Tibial nerve (tissue), 4 donors: Measurements from ENCODE around the gene MANSC1. TPM values are rescaled to one million over a fixed set of nuclear protein-coding genes. Genes with fewer than 3 reads are reported as not detected.

Source experiments
- DNase-seq, 2 donors: peaks; one replicate each; pipeline ENCODE4 v3.0.0-alpha.2; 2019; ENCODE audit warnings: low spot score in 2 of 2
- H3K27ac ChIP-seq, 4 donors: fragments of 200-600 bp; sonication (generic) in 3 of 4; one replicate each; pipeline ENCODE4 v1.5.1; 2017 to 2019; ENCODE audit warnings: mild to moderate bottlenecking in 1 of 4
- H3K27me3 ChIP-seq, 2 donors: fragments of 200-600 bp; sonication (generic) in 1 of 2; one replicate each; pipeline versions ENCODE4 v1.5.1 to v1.6.0; 2017 to 2019
- H3K36me3 ChIP-seq, 3 donors: fragments of 200-600 bp; sonication (generic); one replicate each; pipeline ENCODE4 v1.5.1; 2018 to 2019
- H3K4me1 ChIP-seq, 4 donors: fragments of 200-600 bp; sonication (generic) in 3 of 4; one replicate each; pipeline ENCODE4 v1.5.1; 2017 to 2019
- H3K4me3 ChIP-seq, 4 donors: fragments of 200-600 bp; sonication (generic) in 3 of 4; one replicate each; pipeline ENCODE4 v1.5.1; 2017 to 2019; ENCODE audit warnings: mild to moderate bottlenecking in 1 of 4, moderate library complexity in 1 of 4
- H3K9me3 ChIP-seq, 4 donors: fragments of 200-600 bp; sonication (generic) in 3 of 4; one replicate each; pipeline ENCODE4 v1.5.1; 2017 to 2019
- EP300 ChIP-seq, 2 donors: sonication (generic); formaldehyde crosslinking; IDR thresholded peaks; one replicate each; pipeline ENCODE4 v1.6.1; 2017; ENCODE audit warnings: antibody characterized with exemption in 2 of 2, mild to moderate bottlenecking in 1 of 2
- POLR2A ChIP-seq, 2 donors: fragments of 450-650 bp; IDR thresholded peaks; one replicate each; pipeline ENCODE4 v1.6.1; 2017; ENCODE audit warnings: antibody characterized with exemption in 2 of 2, mild to moderate bottlenecking in 2 of 2, moderate library complexity in 2 of 2
- WGBS, 2 donors: methylation state at CpG; one replicate each; pipeline ENCODE4 v1.1.5; 2018; 5-methylcytosine and 5-hydroxymethylcytosine counted together
- total RNA-seq, 4 donors: library from RNA; depleted of rRNA; stranded (reverse); fragments of >200 nt; gene quantifications; one replicate each; pipeline ENCODE4 v1.1.0, GENCODE V29; 2016
- TF ChIP-seq, protein P1 (sequence below), 5 experiments: fragments of 200-600 bp in 3 of 5; fragments of 450-650 bp in 2 of 5; sonication (generic) in 3 of 5; IDR thresholded peaks; one replicate each; pipeline ENCODE4 v1.5.1; 2016 to 2019; ENCODE audit warnings: antibody characterized with exemption in 5 of 5, mild to moderate bottlenecking in 3 of 5, moderate library complexity in 2 of 5

The MANSC1 gene
- total RNA-seq, 4 donors from 2014 or later = 7.9 to 11.6 (median 9.6) TPM

DNA sequence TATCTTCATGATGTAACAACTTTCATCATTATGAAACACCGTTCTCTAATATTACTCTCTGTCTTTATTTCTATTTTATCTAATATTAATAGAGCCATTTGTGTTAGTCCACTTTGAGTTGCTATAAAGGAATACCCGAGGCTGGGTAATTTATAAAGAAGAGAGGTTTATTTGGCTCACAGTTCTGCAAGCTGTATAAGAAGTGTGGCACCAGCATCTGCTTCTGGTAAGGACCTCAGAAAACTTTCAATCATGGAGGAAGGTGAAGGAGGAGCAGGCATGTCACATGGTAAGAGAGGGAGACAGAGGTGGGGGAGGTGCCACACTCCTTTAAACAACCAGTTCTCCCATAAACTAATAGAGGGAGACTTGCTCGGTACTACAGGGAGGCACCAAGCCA is 31.9 kb upstream of the MANSC1 start:
- no peak for DNase-seq
- no peak overlapping the region for H3K4me3 ChIP-seq
- H3K27ac ChIP-seq = no peak overlapping the region
- peaks cover 0 to 10% (median 0%) of the 10 kb centered on the region in 3 donors for H3K36me3 ChIP-seq
- TF ChIP-seq POLR2A (IDR thresholded peaks at IDR 0.05) = no peak
- TF ChIP-seq, protein P1, sequence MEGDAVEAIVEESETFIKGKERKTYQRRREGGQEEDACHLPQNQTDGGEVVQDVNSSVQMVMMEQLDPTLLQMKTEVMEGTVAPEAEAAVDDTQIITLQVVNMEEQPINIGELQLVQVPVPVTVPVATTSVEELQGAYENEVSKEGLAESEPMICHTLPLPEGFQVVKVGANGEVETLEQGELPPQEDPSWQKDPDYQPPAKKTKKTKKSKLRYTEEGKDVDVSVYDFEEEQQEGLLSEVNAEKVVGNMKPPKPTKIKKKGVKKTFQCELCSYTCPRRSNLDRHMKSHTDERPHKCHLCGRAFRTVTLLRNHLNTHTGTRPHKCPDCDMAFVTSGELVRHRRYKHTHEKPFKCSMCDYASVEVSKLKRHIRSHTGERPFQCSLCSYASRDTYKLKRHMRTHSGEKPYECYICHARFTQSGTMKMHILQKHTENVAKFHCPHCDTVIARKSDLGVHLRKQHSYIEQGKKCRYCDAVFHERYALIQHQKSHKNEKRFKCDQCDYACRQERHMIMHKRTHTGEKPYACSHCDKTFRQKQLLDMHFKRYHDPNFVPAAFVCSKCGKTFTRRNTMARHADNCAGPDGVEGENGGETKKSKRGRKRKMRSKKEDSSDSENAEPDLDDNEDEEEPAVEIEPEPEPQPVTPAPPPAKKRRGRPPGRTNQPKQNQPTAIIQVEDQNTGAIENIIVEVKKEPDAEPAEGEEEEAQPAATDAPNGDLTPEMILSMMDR (IDR thresholded peaks at IDR 0.05) = no peak
- TF ChIP-seq EP300 (IDR thresholded peaks at IDR 0.05) = no peak
- H3K27me3 ChIP-seq = no peaks in the 10 kb centered on the region
- WGBS, 2 donors = 89 to 95% methylated on average over 3 of the region's 3 CpGs
- H3K9me3 ChIP-seq = no peaks in the 10 kb centered on the region
- H3K4me1 ChIP-seq = peaks cover 0 to 26% (median 2%) of the 10 kb centered on the region in 4 donors

DNA sequence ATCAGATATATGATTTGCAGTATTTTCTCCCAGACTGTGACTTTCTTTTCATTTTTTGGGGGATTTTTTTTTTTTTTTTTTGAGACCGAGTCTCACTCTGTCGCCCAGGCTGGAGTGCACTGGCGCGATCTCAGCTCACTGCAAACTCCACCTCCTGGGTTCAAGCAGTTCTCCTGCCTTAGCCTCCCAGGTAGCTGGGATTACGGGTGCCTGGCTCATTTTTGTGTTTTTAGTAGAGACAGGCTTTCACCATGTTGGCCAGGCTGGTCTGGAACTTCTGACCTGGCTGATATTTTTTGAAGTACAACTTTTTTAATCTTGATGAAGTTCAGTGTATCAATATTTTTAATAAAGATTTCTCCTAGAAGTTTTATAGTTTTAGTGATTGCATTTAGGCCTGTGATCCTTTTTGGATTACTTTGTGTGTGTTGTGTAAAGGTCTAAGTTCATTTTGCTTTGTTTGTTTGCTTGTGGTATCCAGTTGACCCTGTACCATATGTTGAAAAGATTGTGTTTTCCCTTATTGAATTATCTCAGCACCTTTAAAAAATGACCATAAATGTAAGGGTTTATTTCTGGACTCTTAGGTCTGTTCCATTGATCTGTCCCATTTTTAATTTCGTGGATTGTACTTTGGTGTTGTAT is 31.0 kb upstream of the MANSC1 start:
- no peaks in the 10 kb centered on the region for H3K27me3 ChIP-seq
- peaks cover 0 to 10% (median 0%) of the 10 kb centered on the region in 3 donors for H3K36me3 ChIP-seq
- TF ChIP-seq, protein P1 (IDR thresholded peaks at IDR 0.05) = no peak
- no peak for TF ChIP-seq EP300 (IDR thresholded peaks at IDR 0.05)
- TF ChIP-seq POLR2A (IDR thresholded peaks at IDR 0.05) = no peak
- no peak overlapping the region for H3K4me3 ChIP-seq
- H3K27ac ChIP-seq = peak overlapping the region in 1 of 4 donors; percentile 74
- no peak for DNase-seq
- peaks cover 0 to 29% (median 2%) of the 10 kb centered on the region in 4 donors for H3K4me1 ChIP-seq
- 94 to 96% methylated on average over 6 of the region's 6 CpGs for WGBS, 2 donors
- no peaks in the 10 kb centered on the region for H3K9me3 ChIP-seq

DNA sequence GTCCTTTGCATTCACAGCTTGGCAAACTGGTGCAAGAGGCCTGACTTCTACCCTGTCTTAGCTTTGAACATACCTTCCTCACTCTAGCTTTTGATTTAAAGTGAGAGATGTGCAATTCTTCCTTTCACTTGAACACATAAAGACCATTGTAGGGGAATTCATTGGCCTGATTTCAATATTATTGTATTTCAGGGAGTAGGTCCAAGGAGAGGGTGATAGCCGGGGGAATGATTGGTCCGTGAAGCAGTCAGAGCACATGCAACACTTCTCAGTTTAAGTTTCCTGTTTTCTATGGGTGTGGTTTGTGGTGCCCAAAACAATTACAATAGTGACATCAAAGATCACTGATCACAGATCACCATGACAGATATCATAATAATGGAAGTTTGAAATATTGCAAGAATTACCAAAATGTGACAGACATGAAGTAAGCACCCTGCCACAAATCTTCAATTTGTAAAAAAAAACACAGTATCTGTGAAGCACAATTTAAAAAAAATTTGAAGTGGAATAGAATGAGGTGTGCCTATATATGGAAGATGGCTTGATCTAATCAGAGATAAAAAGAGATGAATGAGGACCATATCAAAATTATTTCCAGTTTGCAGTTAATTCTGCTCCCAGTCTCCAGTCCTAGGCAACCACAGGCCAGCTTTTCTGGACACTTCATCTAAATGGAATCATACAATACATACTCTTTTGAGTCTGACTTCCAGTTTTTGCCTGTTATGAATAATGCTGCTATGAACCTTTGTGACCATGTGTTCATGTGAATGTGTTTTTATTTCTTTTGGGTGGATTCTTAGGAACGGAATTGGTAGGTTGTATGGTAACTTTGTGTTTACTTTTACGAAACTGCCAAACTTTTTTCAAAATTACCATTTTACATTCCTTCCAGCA is 30.0 kb upstream of the MANSC1 start:
- no peaks in the 10 kb centered on the region for H3K27me3 ChIP-seq
- no peak overlapping the region for H3K4me3 ChIP-seq
- H3K27ac ChIP-seq = peak overlapping the region in 3 of 4 donors; percentile 48 to 74 (median 60)
- no peaks in the 10 kb centered on the region for H3K9me3 ChIP-seq
- 37 to 38% methylated on average over 4 of the region's 4 CpGs for WGBS, 2 donors
- TF ChIP-seq EP300 (IDR thresholded peaks at IDR 0.05) = peak in 1 of 2 donors; percentile 11
- no peak for TF ChIP-seq POLR2A (IDR thresholded peaks at IDR 0.05)
- peaks cover 0 to 28% (median 2%) of the 10 kb centered on the region in 4 donors for H3K4me1 ChIP-seq
- DNase-seq = no peak
- H3K36me3 ChIP-seq = peaks cover 0 to 10% (median 0%) of the 10 kb centered on the region in 3 donors

DNA sequence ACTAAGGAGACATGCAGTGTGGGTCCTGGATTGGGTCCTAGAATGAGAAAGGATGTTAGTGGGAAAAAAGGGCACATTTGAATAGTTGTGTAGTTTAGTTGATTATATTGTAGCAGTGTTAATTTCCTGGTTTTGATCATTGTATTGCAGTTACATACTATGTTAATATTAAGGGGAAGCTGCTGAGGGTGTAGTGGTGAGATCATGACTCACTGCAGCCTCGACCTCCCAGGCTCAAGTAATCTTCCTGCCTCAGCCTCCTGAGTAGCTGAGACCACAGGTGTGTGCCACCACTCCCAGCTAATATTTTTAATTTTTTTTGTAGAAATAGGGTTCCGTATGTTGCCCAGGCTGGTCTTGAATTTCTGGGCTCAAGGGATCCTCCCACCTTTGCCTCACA is 28.6 kb upstream of the MANSC1 start:
- TF ChIP-seq POLR2A (IDR thresholded peaks at IDR 0.05) (no peak), EP300 (IDR thresholded peaks at IDR 0.05) (no peak)
- TF ChIP-seq, protein P1 (IDR thresholded peaks at IDR 0.05) = no peak
- no peak overlapping the region for H3K4me3 ChIP-seq
- H3K9me3 ChIP-seq = no peaks in the 10 kb centered on the region
- H3K36me3 ChIP-seq = peaks cover 0 to 6% (median 0%) of the 10 kb centered on the region in 3 donors
- peaks cover 0 to 22% (median 2%) of the 10 kb centered on the region in 4 donors for H3K4me1 ChIP-seq
- H3K27me3 ChIP-seq = no peaks in the 10 kb centered on the region
- H3K27ac ChIP-seq = peak overlapping the region in 1 of 4 donors; percentile 74
- WGBS, 2 donors = 88 to 96% methylated on average over 2 of the region's 2 CpGs
- no peak for DNase-seq

DNA sequence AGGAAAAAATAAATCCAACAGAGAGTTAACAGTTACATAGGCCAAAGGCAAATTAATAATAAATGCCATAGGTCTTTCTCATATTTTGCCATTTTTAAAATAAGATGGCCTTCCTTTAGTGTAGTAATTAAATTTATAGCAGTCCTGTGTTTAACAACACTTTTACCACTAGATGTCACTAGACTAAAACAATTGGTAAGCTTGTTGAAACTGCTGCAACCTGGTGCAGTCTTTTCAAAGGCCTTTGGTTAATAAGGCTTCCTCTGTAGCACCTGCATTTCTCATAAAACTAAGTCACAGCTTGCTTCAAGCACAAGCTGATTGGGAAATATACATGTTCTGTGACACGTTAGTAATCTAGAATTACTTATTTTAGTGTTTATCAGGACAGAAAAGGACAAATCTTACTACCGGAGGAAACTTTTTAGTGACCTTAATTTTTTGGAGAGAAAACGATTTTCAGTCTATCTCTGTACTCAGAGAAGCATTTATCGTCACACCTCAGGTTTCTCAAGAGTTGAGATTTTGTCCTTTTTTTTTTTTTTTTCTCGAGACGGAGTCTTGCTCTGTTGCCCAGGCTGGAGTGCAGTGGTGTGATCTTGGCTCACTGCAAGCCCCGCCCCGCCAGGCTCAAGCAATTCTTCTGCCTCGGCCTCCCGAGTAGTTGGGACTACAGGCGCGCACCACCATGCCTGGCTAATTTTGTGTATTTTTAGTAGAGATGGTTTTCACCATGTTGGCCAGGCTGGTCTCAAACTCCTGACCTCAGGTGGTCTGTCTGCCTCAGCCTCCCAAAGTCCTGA is 26.8 kb upstream of the MANSC1 start:
- 76 to 82% methylated on average over 12 of the region's 12 CpGs for WGBS, 2 donors
- TF ChIP-seq POLR2A (IDR thresholded peaks at IDR 0.05) = no peak
- TF ChIP-seq, protein P1 (IDR thresholded peaks at IDR 0.05) = peak; percentile 56 to 87 (median 75)
- TF ChIP-seq EP300 (IDR thresholded peaks at IDR 0.05) = no peak
- no peaks in the 10 kb centered on the region for H3K27me3 ChIP-seq
- DNase-seq = no peak
- H3K36me3 ChIP-seq = peaks cover 0 to 16% (median 0%) of the 10 kb centered on the region in 3 donors
- peaks cover 0 to 26% (median 2%) of the 10 kb centered on the region in 4 donors for H3K4me1 ChIP-seq
- H3K4me3 ChIP-seq = no peak overlapping the region
- H3K9me3 ChIP-seq = no peaks in the 10 kb centered on the region
- peak overlapping the region in 1 of 4 donors; percentile 21 for H3K27ac ChIP-seq
